ENCODE data around the gene LIN7A. TPM values are rescaled to one million over a fixed set of nuclear protein-coding genes. Genes with fewer than 3 reads are reported as not detected.

Gene LIN7A
- total and polyA plus RNA-seq, 2 donors (not counting 1 experiment from before 2014, with no cell fraction given): 22.8 to 35.3 TPM

GRCh38 chr12:80877721-80878265 lies 59.9 kb downstream of the LIN7A start:
- Histone ChIP-seq H3K9ac (ENCODE audit: insufficient read depth, low read length) (no peak overlapping the region), H3K4me3 (replicated peaks in 1 of 4; ENCODE audit: control extremely low read depth in 1 of 4, insufficient read depth in 1 of 4, low read depth in 3 of 4, low read length in 4 of 4) (no peak overlapping the region), H3K79me2 (ENCODE audit: control insufficient read depth, insufficient read depth, low read length) (no peaks in the 10 kb centered on the region), H2AFZ (ENCODE audit: low read length) (no peak overlapping the region), H4K20me1 (ENCODE audit: control insufficient read depth, extremely low read depth, insufficient read depth, low read length) (no peaks in the 10 kb centered on the region), H3K9me3 (ENCODE audit: control insufficient read depth, insufficient read depth, low read depth, low read length) (no peaks in the 10 kb centered on the region), H3K4me1 (ENCODE audit: control insufficient read depth, extremely low read depth, insufficient read depth, low read length) (no peaks in the 10 kb centered on the region), H3K27ac (ENCODE audit: insufficient read depth, low read length) (no peak overlapping the region), H3K36me3 (ENCODE audit: control insufficient read depth, insufficient read depth, low read length) (no peaks in the 10 kb centered on the region), H3K4me2 (ENCODE audit: extremely low read depth, insufficient read depth, low read length) (peak overlapping the region; percentile 36), H3K27me3 (ENCODE audit: control insufficient read depth, insufficient read depth, low read length) (no peaks in the 10 kb centered on the region)
- peak; percentile 56 to 62 for DNase-seq (ENCODE audit: low read depth in 2 of 2)
- no peak for TF ChIP-seq CTCF (conservative IDR thresholded peaks at IDR 0.05 in 1 of 2, IDR thresholded peaks at IDR 0.05 in 1 of 2; ENCODE audit: low read depth in 1 of 2, low read length in 2 of 2)

GRCh38 chr12:80872053-80872452 lies 65.7 kb downstream of the LIN7A start:
- H3K79me2 ChIP-seq (ENCODE audit: control insufficient read depth, insufficient read depth, low read length): no peaks in the 10 kb centered on the region
- H3K27ac ChIP-seq (ENCODE audit: insufficient read depth, low read length): no peak overlapping the region
- no peaks in the 10 kb centered on the region for H3K36me3 ChIP-seq (ENCODE audit: control insufficient read depth, insufficient read depth, low read length)
- no peaks in the 10 kb centered on the region for H3K27me3 ChIP-seq (ENCODE audit: control insufficient read depth, insufficient read depth, low read length)
- no peak overlapping the region for H3K4me3 ChIP-seq (replicated peaks in 1 of 4; ENCODE audit: control extremely low read depth in 1 of 4, insufficient read depth in 1 of 4, low read depth in 3 of 4, low read length in 4 of 4)
- no peaks in the 10 kb centered on the region for H4K20me1 ChIP-seq (ENCODE audit: control insufficient read depth, extremely low read depth, insufficient read depth, low read length)
- no peak overlapping the region for H3K4me2 ChIP-seq (ENCODE audit: extremely low read depth, insufficient read depth, low read length)
- no peaks in the 10 kb centered on the region for H3K9me3 ChIP-seq (ENCODE audit: control insufficient read depth, insufficient read depth, low read depth, low read length)
- no peak for DNase-seq (ENCODE audit: low read depth in 2 of 2)
- no peak overlapping the region for H3K9ac ChIP-seq (ENCODE audit: insufficient read depth, low read length)
- no peak overlapping the region for H2AFZ ChIP-seq (ENCODE audit: low read length)
- no peak for TF ChIP-seq CTCF (conservative IDR thresholded peaks at IDR 0.05 in 1 of 2, IDR thresholded peaks at IDR 0.05 in 1 of 2; ENCODE audit: low read depth in 1 of 2, low read length in 2 of 2)
- TF ChIP-seq EZH2 (IDR thresholded peaks at IDR 0.05; ENCODE audit: low read length, missing control alignments): no peak
- H3K4me1 ChIP-seq (ENCODE audit: control insufficient read depth, extremely low read depth, insufficient read depth, low read length): no peaks in the 10 kb centered on the region

GRCh38 chr12:80869264-80869663 lies 68.5 kb downstream of the LIN7A start:
- H3K27ac ChIP-seq (ENCODE audit: insufficient read depth, low read length): no peak overlapping the region
- H3K9ac ChIP-seq (ENCODE audit: insufficient read depth, low read length): no peak overlapping the region
- no peak overlapping the region for H3K4me2 ChIP-seq (ENCODE audit: extremely low read depth, insufficient read depth, low read length)
- no peaks in the 10 kb centered on the region for H3K27me3 ChIP-seq (ENCODE audit: control insufficient read depth, insufficient read depth, low read length)
- DNase-seq (ENCODE audit: low read depth in 2 of 2): no peak
- H3K4me3 ChIP-seq (replicated peaks in 1 of 4; ENCODE audit: control extremely low read depth in 1 of 4, insufficient read depth in 1 of 4, low read depth in 3 of 4, low read length in 4 of 4): no peak overlapping the region
- no peaks in the 10 kb centered on the region for H4K20me1 ChIP-seq (ENCODE audit: control insufficient read depth, extremely low read depth, insufficient read depth, low read length)
- no peak overlapping the region for H2AFZ ChIP-seq (ENCODE audit: low read length)
- H3K79me2 ChIP-seq (ENCODE audit: control insufficient read depth, insufficient read depth, low read length): no peaks in the 10 kb centered on the region
- no peaks in the 10 kb centered on the region for H3K9me3 ChIP-seq (ENCODE audit: control insufficient read depth, insufficient read depth, low read depth, low read length)
- no peak for TF ChIP-seq CTCF (conservative IDR thresholded peaks at IDR 0.05 in 1 of 2, IDR thresholded peaks at IDR 0.05 in 1 of 2; ENCODE audit: low read depth in 1 of 2, low read length in 2 of 2)
- no peak for TF ChIP-seq EZH2 (IDR thresholded peaks at IDR 0.05; ENCODE audit: low read length, missing control alignments)
- no peaks in the 10 kb centered on the region for H3K4me1 ChIP-seq (ENCODE audit: control insufficient read depth, extremely low read depth, insufficient read depth, low read length)
- H3K36me3 ChIP-seq (ENCODE audit: control insufficient read depth, insufficient read depth, low read length): no peaks in the 10 kb centered on the region
